ENCODE measurements around the gene TSPEAR.

DNA sequence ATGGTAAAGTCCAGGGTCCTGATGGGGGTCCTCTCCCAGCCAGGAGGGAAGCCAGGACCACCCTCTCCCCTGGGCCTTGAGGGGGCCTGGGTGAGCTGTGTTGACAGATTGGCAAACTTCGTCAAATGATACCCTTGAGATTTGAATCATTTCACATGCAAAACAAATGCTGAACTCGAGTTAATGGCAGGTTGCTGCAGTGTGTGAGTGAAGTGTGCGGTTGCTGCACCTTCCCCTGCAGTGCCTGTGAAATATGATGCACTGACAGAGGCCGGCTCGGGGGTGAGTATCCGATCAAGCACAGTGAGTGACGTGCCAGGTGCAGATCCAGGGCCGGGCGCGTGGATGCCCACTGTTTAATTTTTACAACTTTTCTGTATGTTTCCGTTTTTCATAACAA lies 23.7 kb downstream of the TSPEAR start:
- TF ChIP-seq, protein P1, sequence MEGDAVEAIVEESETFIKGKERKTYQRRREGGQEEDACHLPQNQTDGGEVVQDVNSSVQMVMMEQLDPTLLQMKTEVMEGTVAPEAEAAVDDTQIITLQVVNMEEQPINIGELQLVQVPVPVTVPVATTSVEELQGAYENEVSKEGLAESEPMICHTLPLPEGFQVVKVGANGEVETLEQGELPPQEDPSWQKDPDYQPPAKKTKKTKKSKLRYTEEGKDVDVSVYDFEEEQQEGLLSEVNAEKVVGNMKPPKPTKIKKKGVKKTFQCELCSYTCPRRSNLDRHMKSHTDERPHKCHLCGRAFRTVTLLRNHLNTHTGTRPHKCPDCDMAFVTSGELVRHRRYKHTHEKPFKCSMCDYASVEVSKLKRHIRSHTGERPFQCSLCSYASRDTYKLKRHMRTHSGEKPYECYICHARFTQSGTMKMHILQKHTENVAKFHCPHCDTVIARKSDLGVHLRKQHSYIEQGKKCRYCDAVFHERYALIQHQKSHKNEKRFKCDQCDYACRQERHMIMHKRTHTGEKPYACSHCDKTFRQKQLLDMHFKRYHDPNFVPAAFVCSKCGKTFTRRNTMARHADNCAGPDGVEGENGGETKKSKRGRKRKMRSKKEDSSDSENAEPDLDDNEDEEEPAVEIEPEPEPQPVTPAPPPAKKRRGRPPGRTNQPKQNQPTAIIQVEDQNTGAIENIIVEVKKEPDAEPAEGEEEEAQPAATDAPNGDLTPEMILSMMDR (IDR thresholded peaks at IDR 0.05; ENCODE audit: low read length): no peak
- no peak for TF ChIP-seq EZH2 (IDR thresholded peaks at IDR 0.05; ENCODE audit: borderline replicate concordance, low read length)
